Inflammatory macrophage treated with lipopolysaccharide for 1 hour (primary cell): Measurements from ENCODE around the gene IL3.

Source experiments
- DNase-seq, 2 donors: peaks; one replicate each; pipeline ENCODE4 v3.0.0-alpha.2; 2020 to 2022

Gene IL3

GRCh38 chr5:132074091-132074771 lies 13.8 kb downstream of the IL3 start:
- DNase-seq: no peak

- peak in 1 of 2 donors; percentile 39 for DNase-seq
Observed at GRCh38 chr5:132074772-132075718, 14.6 kb downstream of the IL3 start.

GRCh38 chr5:132075719-132076077 lies 15.2 kb downstream of the IL3 start:
- DNase-seq: no peak

- DNase-seq: no peak
Observed at GRCh38 chr5:132076202-132076830, 15.9 kb downstream of the IL3 start.

GRCh38 chr5:132076983-132077382 lies 16.5 kb downstream of the IL3 start:
- no peak for DNase-seq

GRCh38 chr5:132079081-132079480 lies 18.6 kb downstream of the IL3 start:
- DNase-seq: no peak

- DNase-seq: no peak
Observed at GRCh38 chr5:132079619-132080018, 19.2 kb downstream of the IL3 start.

GRCh38 chr5:132080595-132080994 lies 20.1 kb downstream of the IL3 start:
- DNase-seq: no peak

GRCh38 chr5:132081458-132081857 lies 21.0 kb downstream of the IL3 start:
- DNase-seq: no peak

- no peak for DNase-seq
Observed at GRCh38 chr5:132082329-132083023, 22.0 kb downstream of the IL3 start.

- no peak for DNase-seq
Observed at GRCh38 chr5:132083071-132083678, 22.7 kb downstream of the IL3 start.

GRCh38 chr5:132085686-132086085 lies 25.2 kb downstream of the IL3 start:
- DNase-seq: no peak

GRCh38 chr5:132086277-132086794 lies 25.9 kb downstream of the IL3 start:
- DNase-seq: peak; percentile 27 to 63

GRCh38 chr5:132087176-132087575 lies 26.7 kb downstream of the IL3 start:
- DNase-seq: no peak

- DNase-seq: no peak
Observed at GRCh38 chr5:132087661-132088060, 27.2 kb downstream of the IL3 start.

- no peak for DNase-seq
Observed at GRCh38 chr5:132089363-132089762, 28.9 kb downstream of the IL3 start.

- DNase-seq: no peak
Observed at GRCh38 chr5:132090107-132090506, 29.7 kb downstream of the IL3 start.

GRCh38 chr5:132093271-132093670 lies 32.8 kb downstream of the IL3 start:
- no peak for DNase-seq

GRCh38 chr5:132094393-132095076 lies 34.1 kb downstream of the IL3 start:
- DNase-seq: peak; percentile 52 to 80

GRCh38 chr5:132095077-132095410 lies 34.6 kb downstream of the IL3 start:
- no peak for DNase-seq

- peak; percentile 37 to 76 for DNase-seq
Observed at GRCh38 chr5:132095424-132095972, 35.0 kb downstream of the IL3 start.

GRCh38 chr5:132096904-132097303 lies 36.4 kb downstream of the IL3 start:
- no peak for DNase-seq
